K562 (cell line): ENCODE measurements around the gene RNF213. TPM values are rescaled to one million over a fixed set of nuclear protein-coding genes. Genes with fewer than 3 reads are reported as not detected.

Experiments used
- ATAC-seq: fragments of 200-7000 bp; cut with Tn5 transposase; 3 replicates; pipeline ENCODE4 v1.9.1; 2020; ENCODE audit warnings: moderate library complexity
- BruUV-seq: library from RNA; stranded (reverse); fragments of 400-500 nt; replicated peaks from 2 replicates; lab custom pipeline; 2021; lab: Mats Ljungman, UMichigan
- CTCF ChIA-PET: fragments of 300-600 bp; formaldehyde crosslinking; extraction: SDS; loops from one replicate; lab custom pipeline; 2021; ENCODE audit warnings: low intra/inter-chr PET ratio; lab: Yijun Ruan, JAX
- POLR2A ChIA-PET: fragments of 300-600, 350-650 bp; sonication (Branson Sonifier 250); formaldehyde crosslinking; extraction: SDS; loops from one replicate; lab custom pipeline; 2021; ENCODE audit warnings: antibody characterized with exemption, inconsistent platforms; lab: Yijun Ruan, JAX
- DNase-seq, 4 experiments: peaks; one replicate each; pipeline versions ENCODE4 v3.0.0 to v3.0.0-alpha.2; 2011 to 2018; ENCODE audit warnings: low spot score in 3 of 4, mixed read lengths in 3 of 4; ENCODE audit errors: extremely low read depth in 1 of 4
- FAIRE-seq: peaks from 2 replicates; lab custom pipeline; 2011; peaks lifted over from hg19 to GRCh38; lab: Jason Lieb, UNC
- H2AFZ ChIP-seq: 2 replicates; pipeline ENCODE4 v1.6.0; 2011; ENCODE audit warnings: low read depth, low read length, control low read depth, inconsistent platforms
- H3K27ac ChIP-seq: fragments of 200-600 bp; 3 replicates; pipeline ENCODE4 v1.8.0; 2011; ENCODE audit warnings: low read depth, mild to moderate bottlenecking, control low read depth, inconsistent platforms, low read length, moderate library complexity, mixed read lengths; ENCODE audit errors: extremely low read depth
- H3K27me3 ChIP-seq, 2 experiments: fragments of 300-600 bp in 1 of 2; 2 replicates in 1 of 2; 3 replicates in 1 of 2; pipeline versions ENCODE4 v1.6.0 to v1.8.0; 2011; ENCODE audit warnings: inconsistent platforms in 2 of 2, low read length in 2 of 2, mild to moderate bottlenecking in 1 of 2, mixed read lengths in 1 of 2, moderate library complexity in 1 of 2; ENCODE audit not compliant: control insufficient read depth in 2 of 2, insufficient read depth in 2 of 2
- H3K36me3 ChIP-seq: fragments of 300-600 bp; 3 replicates; pipeline ENCODE4 v1.8.0; 2011; ENCODE audit warnings: mild to moderate bottlenecking, low read length, inconsistent platforms; ENCODE audit not compliant: control insufficient read depth, insufficient read depth
- H3K4me1 ChIP-seq, 2 experiments: fragments of 200-600 bp in 1 of 2; replicated peaks in 1 of 2; 2 replicates in 1 of 2; 3 replicates in 1 of 2; pipeline versions ENCODE4 v1.5.1 to v1.8.0; 2011; ENCODE audit warnings: inconsistent platforms in 2 of 2, low read length in 2 of 2, mild to moderate bottlenecking in 1 of 2, mixed read lengths in 1 of 2, moderate library complexity in 1 of 2; ENCODE audit not compliant: control insufficient read depth in 2 of 2, insufficient read depth in 2 of 2
- H3K4me2 ChIP-seq: 2 replicates; pipeline ENCODE4 v1.6.1; 2011; ENCODE audit warnings: low read length, control low read depth, inconsistent platforms, mixed read lengths; ENCODE audit not compliant: insufficient read depth
- H3K4me3 ChIP-seq: fragments of 200-600 bp; sonication (generic), shearing (Covaris generic); 2 replicates; pipeline ENCODE4 v1.5.1; 2016; ENCODE audit warnings: control low read depth, inconsistent platforms
- H3K79me2 ChIP-seq: fragments of 200-600 bp; 3 replicates; pipeline ENCODE4 v1.8.0; 2011; ENCODE audit warnings: low read length, inconsistent platforms; ENCODE audit not compliant: control insufficient read depth, insufficient read depth
- H3K9ac ChIP-seq, 2 experiments: 2 replicates each; pipeline versions ENCODE4 v1.6.0 to v1.6.1; 2011; ENCODE audit warnings: low read depth in 2 of 2, low read length in 2 of 2, control low read depth in 1 of 2, inconsistent platforms in 1 of 2, mild to moderate bottlenecking in 1 of 2, mixed read lengths in 1 of 2; ENCODE audit not compliant: insufficient read depth in 1 of 2
- H3K9me1 ChIP-seq: one replicate; pipeline ENCODE4 v1.6.0; 2011; ENCODE audit warnings: inconsistent platforms, mild to moderate bottlenecking, low read length, moderate library complexity; ENCODE audit not compliant: control insufficient read depth, insufficient read depth
- H3K9me3 ChIP-seq: replicated peaks from 2 replicates; pipeline ENCODE4 v1.5.1; 2011; ENCODE audit warnings: low read depth, low read length, inconsistent platforms; ENCODE audit not compliant: control insufficient read depth, insufficient read depth
- H4K20me1 ChIP-seq: replicated peaks from 2 replicates; pipeline ENCODE4 v1.6.1; 2011; ENCODE audit warnings: low read length, inconsistent platforms, mixed read lengths; ENCODE audit not compliant: control insufficient read depth, insufficient read depth
- BRF2 ChIP-seq: IDR thresholded peaks from 3 replicates; pipeline ENCODE4 v1.6.1; 2011; ENCODE audit warnings: borderline replicate concordance, mild to moderate bottlenecking; ENCODE audit not compliant: insufficient read length, insufficient read depth
- CBX2 ChIP-seq: fragments of 200-600 bp; sonication (generic); IDR thresholded peaks from one replicate; pipeline ENCODE4 v1.6.1; 2012; ENCODE audit warnings: mild to moderate bottlenecking, low read length, inconsistent platforms; ENCODE audit not compliant: insufficient read depth, poor library complexity, severe bottlenecking
- HBP1 ChIP-seq: fragments of 450-650 bp; formaldehyde crosslinking; IDR thresholded peaks from 2 replicates; pipeline ENCODE4 v1.4.0; 2022; ENCODE audit warnings: missing genetic modification characterization
- HDAC2 ChIP-seq: fragments of 450-650 bp; IDR thresholded peaks from 2 replicates; pipeline ENCODE4 v1.6.1; 2016; ENCODE audit warnings: mild to moderate bottlenecking
- MITF ChIP-seq: IDR thresholded peaks from 2 replicates; pipeline ENCODE4 v1.6.1; 2014; ENCODE audit warnings: antibody characterized with exemption
- NCOA1 ChIP-seq: fragments of 450-650 bp; IDR thresholded peaks from 2 replicates; pipeline ENCODE4 v1.6.1; 2016; ENCODE audit warnings: low read depth
- NCOA4 ChIP-seq: fragments of 450-650 bp; IDR thresholded peaks from 2 replicates; pipeline ENCODE4 v1.6.1; 2018; ENCODE audit warnings: mild to moderate bottlenecking; ENCODE audit not compliant: partially characterized antibody
- NR4A1 ChIP-seq, 2 experiments: fragments of 250-450 bp in 1 of 2; fragments of 450-650 bp in 1 of 2; sonication (Bioruptor Pico) in 1 of 2; IDR thresholded peaks; 2 replicates each; pipeline versions ENCODE4 v1.4.0 to v1.6.1; 2016 to 2020; ENCODE audit warnings: mild to moderate bottlenecking in 2 of 2, missing compliant biosample characterization in 1 of 2, missing genetic modification characterization in 1 of 2, moderate library complexity in 1 of 2
- NRF1 ChIP-seq, 2 experiments: fragments of 450-650 bp; IDR thresholded peaks in 1 of 2; conservative IDR thresholded peaks in 1 of 2; 2 replicates each; pipeline ENCODE4 v1.6.1; 2014; ENCODE audit warnings: mild to moderate bottlenecking in 2 of 2
- SUPT5H ChIP-seq: fragments of 450-650 bp; IDR thresholded peaks from 2 replicates; pipeline ENCODE4 v1.6.1; 2016
- TBP ChIP-seq: optimal IDR thresholded peaks from 2 replicates; pipeline ENCODE3; 2011; ENCODE audit warnings: low read depth, low read length, improper control_type of control experiment
- ZBTB12 ChIP-seq: fragments of 250-450 bp; sonication (Bioruptor Pico); IDR thresholded peaks from 2 replicates; pipeline ENCODE4 v1.4.0; 2020
- ZNF354B ChIP-seq: fragments of 250-450 bp; sonication (Bioruptor Pico); IDR thresholded peaks from 2 replicates; pipeline ENCODE4 v1.4.0; 2020
- ZNF507 ChIP-seq: conservative IDR thresholded peaks from 2 replicates; pipeline ENCODE4 v1.6.1; 2017; ENCODE audit warnings: missing genetic modification characterization, missing compliant biosample characterization
- whole genome bisulfite sequencing: fragments of 100-300 bp; shearing (Covaris generic); methylation state at CpG from one replicate; pipeline ENCODE4 v1.1.6; 2016; ENCODE audit warnings: low coverage, mixed read lengths; ENCODE audit not compliant: insufficient coverage; ENCODE audit errors: missing lambda C conversion rate; 5-methylcytosine and 5-hydroxymethylcytosine counted together
- in situ Hi-C: fragments of 300-500 bp; cut with MboI; formaldehyde crosslinking; loops from 4 replicates; pipeline ENCODE4 v1.15.0; 2018; ENCODE audit warnings: inconsistent platforms, mixed read lengths
- intact Hi-C: fragments of 100-400 bp; cut with micrococcal nuclease; formaldehyde crosslinking; loops from 2 replicates; pipeline ENCODE4 v1.14.2; 2022
- polyA plus RNA-seq, 8 experiments: library from polyadenylated mRNA; depleted of rRNA in 4 of 8; stranded (reverse) in 5 of 8; unstranded in 3 of 8; fragments of >200 nt; fragmentation: Nextera tagmentation in 2 of 8; fragmentation: Illumina TruSeq in 1 of 8; extraction: Ambion mirVana in 2 of 8; extraction: Trizol in 1 of 8; gene quantifications; 2 replicates each; pipeline versions ENCODE4 v1.2.1 to v1.2.3, GENCODE V29; 2011 to 2014; ENCODE audit warnings: inconsistent platforms in 1 of 8, missing spikeins in 1 of 8
- total RNA-seq, 7 experiments: library from RNA; depleted of rRNA in 6 of 7; stranded (reverse); fragments of >200 nt in 6 of 7; fragmentation: Illumina TruSeq in 2 of 7; extraction: Trizol in 2 of 7; gene quantifications; 2 replicates each; pipeline versions ENCODE4 v1.2.1 to v1.2.3, GENCODE V29; 2011 to 2021; ENCODE audit warnings: low replicate concordance in 1 of 7

RNF213 gene
- total and polyA plus RNA-seq, 9 of the 15 experiments (the other 6 are each of a cell fraction or from before 2014, with no cell fraction given) = 5.3 to 33.6 (median 17.9) TPM

- H3K4me3 ChIP-seq = no peak overlapping the region
- no peaks in the 10 kb centered on the region for H3K9me3 ChIP-seq
- no TSS peak for BruUV-seq
- H3K4me1 ChIP-seq = peaks cover 25 to 50% of the 10 kb centered on the region in 2 experiments
- peaks cover 25% of the 10 kb centered on the region for H3K79me2 ChIP-seq
- H2AFZ ChIP-seq = no peak overlapping the region
- in situ Hi-C loops = no loop called here
- CTCF ChIA-PET = no interaction called here
- peak overlapping the region in 1 of 2 experiments; percentile 65; a peak in 2 of 4 replicates for H3K9ac ChIP-seq
- H3K27me3 ChIP-seq = no peaks in the 10 kb centered on the region
- ATAC-seq = no peak
- WGBS = 91% methylated on average over 17 of the region's 19 CpGs
- H3K9me1 ChIP-seq = no peaks in the 10 kb centered on the region
- H3K4me2 ChIP-seq = no peak overlapping the region
- peaks cover 22% of the 10 kb centered on the region; the same call in 2 of the 3 replicates for H3K36me3 ChIP-seq
- no peak for FAIRE-seq
- POLR2A ChIA-PET = no interaction called here
- H4K20me1 ChIP-seq = no peaks in the 10 kb centered on the region
- no peak for DNase-seq
- intact Hi-C loops = no loop called here
- H3K27ac ChIP-seq = no peak overlapping the region
- TF ChIP-seq NRF1 (conservative IDR thresholded peaks at IDR 0.05 in 1 of 2, IDR thresholded peaks at IDR 0.05 in 1 of 2) (no peak), ZNF507 (tag) (no peak), ZNF354B (no peak), HDAC2 (no peak), CBX2 (no peak), BRF2 (no peak), HBP1 (CRISPR knock-in tag) (no peak), TBP (no peak), SUPT5H (no peak), NCOA4 (no peak), ZBTB12 (CRISPR knock-in tag) (no peak), MITF (no peak), NCOA1 (no peak), NR4A1 (CRISPR knock-in tag; IDR thresholded peaks at IDR 0.05) (no peak), NR4A1 (tag; IDR thresholded peaks at IDR 0.05) (no peak)
Measured at GRCh38 chr17:80264205-80265075, 3.8 kb downstream of the RNF213 start.
